Adrenal gland (tissue), 12 donors: Measurements from ENCODE around the gene BRPF1. TPM values are rescaled to one million over a fixed set of nuclear protein-coding genes. Genes with fewer than 3 reads are reported as not detected.
"Not testable (repeated sequence)": the region's sequence is repeated elsewhere in the genome, so short reads cannot be mapped to it uniquely, and the experiment has no call there.

ENCODE experiments used
- DNase-seq, 7 donors: peaks; one replicate each; pipeline ENCODE4 v3.0.0-alpha.2; 2019 to 2020
- H3K27ac ChIP-seq, 5 donors: fragments of 200-600 bp; sonication (generic) in 4 of 5; 1 replicate in 3 of 5; 2 replicates in 2 of 5; pipeline versions ENCODE4 v1.5.1 to v1.8.0; 2016 to 2020; ENCODE audit warnings: mild to moderate bottlenecking in 1 of 5
- H3K27me3 ChIP-seq: fragments of 200-600 bp; 2 replicates; pipeline ENCODE4 v1.8.0; 2021
- H3K36me3 ChIP-seq, 2 donors: fragments of 200-600 bp; replicated peaks in 1 of 2; 1 replicate in 1 of 2; 2 replicates in 1 of 2; pipeline versions ENCODE4 v1.5.1 to v1.8.0; 2018 to 2022
- H3K4me1 ChIP-seq, 2 donors: fragments of 200-600 bp; replicated peaks in 1 of 2; 1 replicate in 1 of 2; 2 replicates in 1 of 2; pipeline versions ENCODE4 v1.5.1 to v1.8.0; 2018 to 2021
- H3K4me3 ChIP-seq, 4 donors: fragments of 200-600 bp; sonication (generic) in 3 of 4; one replicate each; pipeline ENCODE4 v1.5.1; 2016 to 2018
- H3K9me3 ChIP-seq, 3 donors: fragments of 200-600 bp; sonication (generic) in 1 of 3; replicated peaks in 1 of 3; 1 replicate in 2 of 3; 2 replicates in 1 of 3; pipeline versions ENCODE4 v1.5.1 to v1.8.0; 2016 to 2021
- POLR2A ChIP-seq, 2 donors: fragments of 450-650 bp; IDR thresholded peaks; one replicate each; pipeline ENCODE4 v1.6.1; 2017; ENCODE audit warnings: antibody characterized with exemption in 2 of 2, mild to moderate bottlenecking in 2 of 2, moderate library complexity in 1 of 2
- WGBS, 4 donors: extraction: QIAGEN DNeasy Blood & Tissue Kit in 2 of 4; methylation state at CpG; one replicate each; pipeline versions ENCODE4 v1.1.5 to v1.1.7; 2013 to 2017; 5-methylcytosine and 5-hydroxymethylcytosine counted together
- intact Hi-C, 2 donors: fragments of 100-400 bp; cut with DNase I; formaldehyde crosslinking; loops; one replicate each; pipeline versions ENCODE4 v1.14.1 to v1.15.0; 2022 to 2023
- polyA plus RNA-seq, 3 donors: library from polyadenylated mRNA; stranded (reverse); fragments of 200-250 nt in 2 of 3; fragments of 350-450 nt in 1 of 3; fragmentation: Illumina TruSeq in 1 of 3; extraction: RNeasy Lipid Tissue Mini Kit (QIAGEN cat#74804) in 1 of 3; gene quantifications; one replicate each; pipeline ENCODE4 v1.2.3, GENCODE V29; 2013 to 2014
- total RNA-seq, 9 donors: library from RNA; depleted of rRNA in 4 of 9; stranded (reverse); fragments of >200 nt in 4 of 9; fragments of 120-200 nt in 1 of 9; fragmentation: NEBNext Ultra II Directional in 1 of 9; extraction: Animal tissue kit (Norgen Biotek cat#: 25700) in 1 of 9; gene quantifications; one replicate each; pipeline versions ENCODE4 v1.1.0 to v1.2.4, GENCODE V29; 2013 to 2023
- TF ChIP-seq, protein P1 (sequence below), 6 experiments: fragments of 450-650 bp in 4 of 6; fragments of 200-600 bp in 2 of 6; sonication (generic) in 1 of 6; IDR thresholded peaks; 1 replicate in 5 of 6; 2 replicates in 1 of 6; pipeline versions ENCODE4 v1.5.1 to v1.8.0; 2016 to 2021; ENCODE audit warnings: antibody characterized with exemption in 6 of 6, mild to moderate bottlenecking in 2 of 6, moderate library complexity in 1 of 6
- donor health status: healthy with polysubstance abuse.
- donor health status: Bipolar disorder and iron deficiency.
- donor health status: DM: yes; HTN: yes; CAD: no.
- donor health status: DM: no; HTN: no; CAD: no.
- donor health status: DM: no; HTN: no; CAD: no.
- donor health status: DM: yes; HTN: yes; CAD: no.

BRPF1 gene
- total and polyA plus RNA-seq, 12 donors, result 7.4 to 18.7 (median 14.3) TPM

DNA sequence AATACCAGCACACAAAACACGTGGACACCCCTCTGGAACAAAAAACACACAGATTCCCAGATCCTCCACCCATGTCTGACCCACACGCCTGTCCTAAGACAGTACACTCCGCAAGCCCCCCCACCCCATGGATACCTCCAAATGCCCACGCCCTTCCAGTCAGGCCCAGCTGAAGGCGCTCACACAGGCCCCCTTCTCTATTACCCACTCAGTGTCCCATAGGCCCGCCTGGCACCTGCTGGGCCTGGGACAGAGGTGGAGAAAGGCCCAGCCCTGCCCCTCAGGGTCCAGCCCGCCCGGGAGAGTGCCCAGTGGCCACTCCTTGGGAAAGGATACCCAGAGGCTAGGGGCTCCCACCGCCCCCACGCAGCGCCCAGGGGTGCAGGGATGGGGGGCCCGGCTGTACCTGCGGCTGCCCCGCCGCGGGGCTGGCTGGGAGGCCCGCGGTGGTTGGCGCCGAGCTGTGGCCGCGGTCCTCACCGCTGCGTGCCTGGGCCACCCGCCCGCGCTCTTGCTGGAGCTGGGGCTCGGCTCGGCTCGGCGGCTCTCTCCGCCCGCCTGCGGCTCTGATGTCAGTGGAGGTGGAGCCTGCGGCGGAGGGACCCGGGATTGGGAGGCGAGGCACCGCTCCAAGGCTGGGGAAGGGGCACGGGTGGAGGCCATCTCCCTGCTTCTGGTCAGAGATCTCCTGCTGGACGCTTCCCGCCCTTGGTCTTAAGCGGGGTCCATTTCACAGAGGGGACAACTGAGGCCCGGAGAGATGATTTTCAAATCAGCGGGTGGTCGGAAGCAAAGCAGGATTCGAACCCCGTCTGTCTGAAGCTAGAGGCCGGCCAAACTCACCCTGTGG is 38.1 kb downstream of the BRPF1 start, which contains the start of gene CAMK1:
Gene CAMK1, minus strand, starts transcription at position 522 of the 850 bp plus-strand sequence. CDS start 2,198 bp downstream, outside the sequence.
- Histone ChIP-seq H3K27ac (peak within 1 kb of the TSS; percentile 58 to 92 (median 77)), H3K36me3 (peaks cover 0 to 19% of the 10 kb centered on the region in 2 donors), H3K4me1 (peaks cover 37 to 54% of the 10 kb centered on the region in 2 donors), H3K9me3 (no peaks in the 10 kb centered on the region), H3K27me3 (no peaks in the 10 kb centered on the region), H3K4me3 (peak within 1 kb of the TSS in 3 of 4 donors; percentile 36 to 92 (median 73))
- 3 to 11% (median 6%) methylated on average over 14 to 49 of the region's 49 CpGs for WGBS, 4 donors
- intact Hi-C loops, result no loop called here
- TF ChIP-seq POLR2A (IDR thresholded peaks at IDR 0.05), result peak; percentile 80 to 94
- TF ChIP-seq, protein P1, sequence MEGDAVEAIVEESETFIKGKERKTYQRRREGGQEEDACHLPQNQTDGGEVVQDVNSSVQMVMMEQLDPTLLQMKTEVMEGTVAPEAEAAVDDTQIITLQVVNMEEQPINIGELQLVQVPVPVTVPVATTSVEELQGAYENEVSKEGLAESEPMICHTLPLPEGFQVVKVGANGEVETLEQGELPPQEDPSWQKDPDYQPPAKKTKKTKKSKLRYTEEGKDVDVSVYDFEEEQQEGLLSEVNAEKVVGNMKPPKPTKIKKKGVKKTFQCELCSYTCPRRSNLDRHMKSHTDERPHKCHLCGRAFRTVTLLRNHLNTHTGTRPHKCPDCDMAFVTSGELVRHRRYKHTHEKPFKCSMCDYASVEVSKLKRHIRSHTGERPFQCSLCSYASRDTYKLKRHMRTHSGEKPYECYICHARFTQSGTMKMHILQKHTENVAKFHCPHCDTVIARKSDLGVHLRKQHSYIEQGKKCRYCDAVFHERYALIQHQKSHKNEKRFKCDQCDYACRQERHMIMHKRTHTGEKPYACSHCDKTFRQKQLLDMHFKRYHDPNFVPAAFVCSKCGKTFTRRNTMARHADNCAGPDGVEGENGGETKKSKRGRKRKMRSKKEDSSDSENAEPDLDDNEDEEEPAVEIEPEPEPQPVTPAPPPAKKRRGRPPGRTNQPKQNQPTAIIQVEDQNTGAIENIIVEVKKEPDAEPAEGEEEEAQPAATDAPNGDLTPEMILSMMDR (IDR thresholded peaks at IDR 0.05), result no peak
- peak; percentile 84 to 90 (median 88) for DNase-seq

- TF ChIP-seq POLR2A (IDR thresholded peaks at IDR 0.05), result peak in 1 of 2 donors; percentile 2
- TF ChIP-seq, protein P1 (IDR thresholded peaks at IDR 0.05), result no peak
- H3K36me3 ChIP-seq, result peaks cover 0 to 12% of the 10 kb centered on the region in 2 donors
- H3K27me3 ChIP-seq, result no peaks in the 10 kb centered on the region
- intact Hi-C loops, result no loop called here
- H3K27ac ChIP-seq, result peak overlapping the region; percentile 58 to 92 (median 77)
- DNase-seq, result peak; percentile 95 to 98 (median 97)
- WGBS, 4 donors, result 2 to 11% (median 7%) methylated on average over 13 to 15 of the region's 15 CpGs
- H3K9me3 ChIP-seq, result no peaks in the 10 kb centered on the region
- H3K4me3 ChIP-seq, result peak overlapping the region in 2 of 4 donors; percentile 36 to 73
- H3K4me1 ChIP-seq, result peaks cover 37 to 61% of the 10 kb centered on the region in 2 donors
Observed at GRCh38 chr3:9770276-9770812, 38.8 kb downstream of the BRPF1 start.

DNA sequence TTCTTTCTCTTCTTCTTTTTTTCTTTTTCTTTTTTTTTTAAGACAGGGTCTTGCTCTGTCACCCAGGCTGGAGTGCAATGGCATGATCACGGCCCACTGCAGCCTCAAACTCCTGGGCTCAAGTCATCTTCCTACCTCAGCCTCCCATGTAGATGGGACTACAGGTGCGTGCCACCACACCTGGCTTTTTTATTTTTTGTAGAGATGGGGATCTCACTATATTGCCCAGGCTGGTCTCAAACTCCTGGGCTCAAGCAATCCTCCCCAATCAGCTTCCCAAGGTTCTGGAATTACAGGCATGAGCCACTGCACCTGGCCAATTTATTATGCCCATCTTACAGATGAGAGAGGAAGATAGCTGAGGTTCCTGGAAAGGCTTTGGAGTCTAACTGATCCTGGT is 39.5 kb downstream of the BRPF1 start:
- H3K27me3 ChIP-seq, H3K36me3 ChIP-seq, DNase-seq, H3K9me3 ChIP-seq, intact Hi-C loops: not testable (repeated sequence)
- WGBS, 4 donors, result 57 to 80% (median 76%) methylated on average over 2 of the region's 2 CpGs
- H3K27ac ChIP-seq, result peak overlapping the region in 3 of 5 donors; percentile 58 to 92 (median 77)
- peaks cover 37 to 58% of the 10 kb centered on the region in 2 donors for H3K4me1 ChIP-seq
- H3K4me3 ChIP-seq, result peak overlapping the region in 1 of 4 donors; percentile 73

GRCh38 chr3:9776896-9777693 is 45.6 kb downstream of the BRPF1 start:
- no peak overlapping the region for H3K4me3 ChIP-seq
- DNase-seq, result no peak
- H3K27ac ChIP-seq, result peak overlapping the region in 3 of 5 donors; percentile 39 to 73 (median 64)
- peaks cover 0 to 10% of the 10 kb centered on the region in 2 donors for H3K36me3 ChIP-seq
- no peak for TF ChIP-seq POLR2A (IDR thresholded peaks at IDR 0.05)
- TF ChIP-seq, protein P1 (IDR thresholded peaks at IDR 0.05), result no peak
- intact Hi-C loops, result no loop called here
- H3K9me3 ChIP-seq, result no peaks in the 10 kb centered on the region
- H3K4me1 ChIP-seq, result peaks cover 23 to 58% of the 10 kb centered on the region in 2 donors
- WGBS, 4 donors, result 76 to 79% (median 77%) methylated on average over 4 to 5 of the region's 5 CpGs
- no peaks in the 10 kb centered on the region for H3K27me3 ChIP-seq
